Pericardium fibroblast (primary cell): ENCODE results near the gene TLR10. TPM values are rescaled to one million over a fixed set of nuclear protein-coding genes. Genes with fewer than 3 reads are reported as not detected.

Source experiments
- total RNA-seq: library from RNA; depleted of rRNA; stranded (reverse); fragments of >200 nt; gene quantifications from 2 replicates; pipeline ENCODE4 v1.2.3, GENCODE V29; 2015

TLR10 gene, protein sequence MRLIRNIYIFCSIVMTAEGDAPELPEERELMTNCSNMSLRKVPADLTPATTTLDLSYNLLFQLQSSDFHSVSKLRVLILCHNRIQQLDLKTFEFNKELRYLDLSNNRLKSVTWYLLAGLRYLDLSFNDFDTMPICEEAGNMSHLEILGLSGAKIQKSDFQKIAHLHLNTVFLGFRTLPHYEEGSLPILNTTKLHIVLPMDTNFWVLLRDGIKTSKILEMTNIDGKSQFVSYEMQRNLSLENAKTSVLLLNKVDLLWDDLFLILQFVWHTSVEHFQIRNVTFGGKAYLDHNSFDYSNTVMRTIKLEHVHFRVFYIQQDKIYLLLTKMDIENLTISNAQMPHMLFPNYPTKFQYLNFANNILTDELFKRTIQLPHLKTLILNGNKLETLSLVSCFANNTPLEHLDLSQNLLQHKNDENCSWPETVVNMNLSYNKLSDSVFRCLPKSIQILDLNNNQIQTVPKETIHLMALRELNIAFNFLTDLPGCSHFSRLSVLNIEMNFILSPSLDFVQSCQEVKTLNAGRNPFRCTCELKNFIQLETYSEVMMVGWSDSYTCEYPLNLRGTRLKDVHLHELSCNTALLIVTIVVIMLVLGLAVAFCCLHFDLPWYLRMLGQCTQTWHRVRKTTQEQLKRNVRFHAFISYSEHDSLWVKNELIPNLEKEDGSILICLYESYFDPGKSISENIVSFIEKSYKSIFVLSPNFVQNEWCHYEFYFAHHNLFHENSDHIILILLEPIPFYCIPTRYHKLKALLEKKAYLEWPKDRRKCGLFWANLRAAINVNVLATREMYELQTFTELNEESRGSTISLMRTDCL
- not detected in 2 replicates for total RNA-seq

DNA sequence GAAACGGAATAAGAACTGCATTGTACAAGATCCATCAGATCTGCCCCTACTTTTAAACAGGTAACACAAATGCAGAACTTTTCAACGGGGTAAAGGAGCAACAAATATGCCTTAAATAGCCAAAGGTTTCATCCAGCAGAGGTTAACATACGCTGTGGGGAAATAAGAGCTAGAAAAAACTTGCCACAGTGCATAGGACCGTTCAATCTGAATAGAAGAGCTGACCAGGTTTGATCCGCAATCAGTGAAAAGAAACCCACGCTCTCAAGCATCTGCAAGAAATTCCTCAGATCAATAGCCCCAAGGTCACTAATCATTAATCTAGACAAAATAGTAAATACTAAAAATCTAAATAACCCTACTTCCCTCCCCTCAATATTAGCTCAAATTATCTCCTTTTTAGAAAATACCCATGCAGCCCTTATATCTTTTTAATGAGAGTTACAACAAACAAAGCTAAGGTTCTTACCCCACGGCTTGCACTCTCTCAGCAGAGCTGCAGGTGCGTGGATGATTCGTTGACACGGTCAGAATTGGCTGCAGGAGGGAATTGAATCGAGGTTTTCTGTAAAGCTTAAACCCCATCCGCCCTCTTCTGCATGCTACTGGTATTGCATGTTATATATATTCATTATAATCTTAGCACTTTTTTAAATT is at the start of gene TLR10:
TLR10 (minus strand) TSS at position 539 of the 657 bp plus-strand sequence. CDS start 7,400 bp downstream, outside the sequence.

DNA sequence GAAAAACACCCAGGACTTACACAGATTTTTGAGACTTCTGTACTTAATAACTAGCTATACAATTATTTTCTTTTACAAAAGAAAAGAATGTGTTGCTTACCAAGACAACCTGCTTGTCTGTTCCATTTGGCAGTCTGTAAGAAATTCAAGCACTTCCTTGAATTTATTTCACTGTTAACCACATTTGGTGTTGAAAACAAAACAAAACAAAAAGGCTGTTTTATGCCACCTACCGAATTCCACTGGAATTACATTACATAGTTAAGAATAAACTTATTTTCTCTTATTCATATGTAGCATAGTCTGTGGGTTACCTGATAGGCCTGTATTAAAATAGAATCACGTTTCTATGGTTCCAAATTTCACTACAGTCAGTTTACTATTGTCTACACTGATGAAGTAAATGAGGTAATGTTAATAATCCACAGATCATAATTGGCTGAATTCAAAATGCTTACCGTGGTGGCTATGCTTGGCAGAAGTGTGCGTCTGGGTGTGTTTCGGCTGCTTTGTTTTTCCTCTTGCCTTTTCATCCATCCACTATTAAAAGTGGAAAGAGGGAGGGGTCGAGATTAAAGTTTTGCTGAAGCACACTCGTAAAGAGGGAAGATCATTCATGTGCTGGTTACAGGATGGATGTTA is 22.0 kb upstream of the TLR10 start, which contains the start of gene TLR1:
TLR1 (minus strand) TSS at position 138 of the 642 bp plus-strand sequence. CDS start 5,960 bp downstream, outside the sequence.

Other genes starting within 250 kb of the TLR10 start
- gene KLF3, start 118.8 kb downstream of the TLR10 start, total RNA-seq: 27.2 and 28.1 TPM in 2 replicates
- 0.09 and 1.9 TPM in 2 replicates for gene TLR1, start 21.8 kb upstream of the TLR10 start, total RNA-seq
- gene TLR6, start 73.8 kb upstream of the TLR10 start, total RNA-seq: 1.3 and 2.5 TPM in 2 replicates
- 173 and 229 TPM in 2 replicates for gene FAM114A1, start 84.8 kb upstream of the TLR10 start, total RNA-seq
- gene TMEM156, start 249.4 kb upstream of the TLR10 start, total RNA-seq: 0.35 TPM in 1 of 2 replicates, not detected in the other